DMS153 treated with DMSO at 0.1 percent for 48 hours (cell line): Measurements from ENCODE around the gene APP.
"Not testable (repeated sequence)": the region's sequence is repeated elsewhere in the genome, so short reads cannot be mapped to it uniquely, and the experiment has no call there.

Experiments
- DNase-seq: peaks from one replicate; lab custom pipeline; 2025; ENCODE audit not compliant: unreplicated experiment; lab: John Stamatoyannopoulos, UW

Gene APP

GRCh38 chr21:26025536-26026512 is 144.7 kb downstream of the APP start:
- DNase-seq = no peak

- DNase-seq = not testable (repeated sequence)
Measured at GRCh38 chr21:26023406-26023805, 147.2 kb downstream of the APP start.

- not testable (repeated sequence) for DNase-seq
Measured at GRCh38 chr21:26022598-26023337, 147.8 kb downstream of the APP start.

GRCh38 chr21:26020510-26020909 is 150.1 kb downstream of the APP start:
- DNase-seq = no peak

GRCh38 chr21:26020081-26020480 is 150.5 kb downstream of the APP start:
- no peak for DNase-seq

- DNase-seq = no peak
Measured at GRCh38 chr21:26019236-26019635, 151.3 kb downstream of the APP start.

GRCh38 chr21:26013970-26014369 is 156.6 kb downstream of the APP start:
- DNase-seq = no peak

GRCh38 chr21:26012482-26012881 is 158.1 kb downstream of the APP start:
- not testable (repeated sequence) for DNase-seq

GRCh38 chr21:26011292-26011940 is 159.2 kb downstream of the APP start:
- no peak for DNase-seq

GRCh38 chr21:26007951-26008498 is 162.5 kb downstream of the APP start:
- DNase-seq = peak; percentile 39

- no peak for DNase-seq
Measured at GRCh38 chr21:26005464-26005863, 165.1 kb downstream of the APP start.

GRCh38 chr21:26003404-26003803 is 167.2 kb downstream of the APP start:
- DNase-seq = no peak

GRCh38 chr21:26001356-26001755 is 169.2 kb downstream of the APP start:
- no peak for DNase-seq

GRCh38 chr21:25999921-26000582 is 170.5 kb downstream of the APP start:
- DNase-seq = no peak

GRCh38 chr21:25997788-25998611 is 172.6 kb downstream of the APP start:
- DNase-seq = peak; percentile 92

- no peak for DNase-seq
Measured at GRCh38 chr21:25995278-25995677, 175.3 kb downstream of the APP start.

GRCh38 chr21:25994758-25995163 is 175.8 kb downstream of the APP start:
- no peak for DNase-seq

GRCh38 chr21:25988738-25989137 is 181.8 kb downstream of the APP start:
- no peak for DNase-seq

- DNase-seq = no peak
Measured at GRCh38 chr21:25987531-25987930, 183.0 kb downstream of the APP start.

- no peak for DNase-seq
Measured at GRCh38 chr21:25986928-25987327, 183.6 kb downstream of the APP start.
